Erythroblast (primary cell): ENCODE data around the gene C17orf50.
A peak's percentile ranks its signal among the peaks of the same experiment; 100 is the strongest.

Source experiments
- DNase-seq, 2 experiments: peaks; one replicate each; lab custom pipeline; 2025; lab: John Stamatoyannopoulos, UW
- GATA1 ChIP-seq: IDR thresholded peaks from 2 replicates; pipeline ENCODE4 v1.6.1; 2011; ENCODE audit warnings: low read depth, mild to moderate bottlenecking, control low read depth, low read length, moderate library complexity
- POLR2A ChIP-seq: IDR thresholded peaks from 2 replicates; pipeline ENCODE4 v1.6.1; 2011; ENCODE audit warnings: mild to moderate bottlenecking, low read length

C17orf50 gene

GRCh38 chr17:35760587-35760986 is at the start of gene C17orf50:
C17orf50 (plus strand) TSS chr17:35760887; CDS start chr17:35760942, 55 bp downstream.
- TF ChIP-seq GATA1 = no peak
- TF ChIP-seq POLR2A = no peak
- no peak for DNase-seq

DNA sequence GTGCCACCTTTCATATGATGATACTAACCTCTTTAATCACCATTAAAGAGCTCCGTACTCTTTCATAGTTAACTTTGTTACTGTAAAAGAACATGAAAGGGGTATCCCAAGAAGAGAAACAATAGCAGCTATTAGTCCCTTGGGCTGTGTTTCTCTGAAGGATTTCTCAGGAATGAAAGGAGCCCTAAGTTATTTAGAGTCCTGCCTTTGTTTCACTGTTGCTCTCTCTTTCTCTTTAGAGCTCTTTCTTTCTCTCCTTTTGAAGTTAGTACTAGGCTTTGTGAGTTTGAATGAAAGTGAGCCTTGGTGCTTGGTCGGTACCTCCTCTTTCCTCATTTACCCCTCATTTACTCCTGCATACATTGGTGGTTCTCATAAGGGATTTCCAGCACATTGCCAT is 49.7 kb upstream of the C17orf50 start:
- no peak for DNase-seq
- TF ChIP-seq POLR2A (no peak), GATA1 (no peak)

DNA sequence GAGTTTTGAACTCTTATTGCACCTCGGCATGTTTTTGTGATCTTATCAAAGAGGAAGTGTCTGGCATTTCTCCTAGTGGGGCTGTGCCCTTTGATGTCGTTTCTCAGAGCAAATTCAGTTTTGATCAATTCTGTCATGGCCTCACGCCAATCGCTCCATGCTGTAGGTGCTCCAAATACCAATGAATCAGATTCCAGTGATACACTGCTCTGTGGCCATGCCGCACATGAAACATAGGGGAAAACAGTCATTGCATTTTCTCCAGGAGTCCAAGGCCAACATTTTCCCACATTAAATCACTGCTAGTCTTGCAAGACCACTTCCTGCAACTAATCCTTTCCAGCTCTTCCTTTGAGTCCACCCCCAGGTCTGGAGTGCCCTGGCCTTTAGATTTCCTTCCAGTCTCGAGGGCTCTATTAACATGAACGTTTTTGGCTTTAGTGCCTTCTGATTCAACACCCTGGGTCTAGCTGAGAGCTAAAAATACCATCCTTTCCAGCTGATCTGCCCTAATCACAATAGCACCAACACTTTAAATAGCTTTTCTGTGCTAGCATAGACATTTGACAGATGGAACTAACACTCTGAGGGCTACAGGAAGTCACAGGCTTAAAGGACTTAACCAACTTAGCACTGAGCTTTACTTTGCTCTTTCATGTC is 47.5 kb upstream of the C17orf50 start:
- no peak for TF ChIP-seq POLR2A
- TF ChIP-seq GATA1 = no peak
- no peak for DNase-seq

GRCh38 chr17:35714988-35715387 is 45.7 kb upstream of the C17orf50 start:
- DNase-seq = no peak
- TF ChIP-seq GATA1 (no peak), POLR2A (no peak)

DNA sequence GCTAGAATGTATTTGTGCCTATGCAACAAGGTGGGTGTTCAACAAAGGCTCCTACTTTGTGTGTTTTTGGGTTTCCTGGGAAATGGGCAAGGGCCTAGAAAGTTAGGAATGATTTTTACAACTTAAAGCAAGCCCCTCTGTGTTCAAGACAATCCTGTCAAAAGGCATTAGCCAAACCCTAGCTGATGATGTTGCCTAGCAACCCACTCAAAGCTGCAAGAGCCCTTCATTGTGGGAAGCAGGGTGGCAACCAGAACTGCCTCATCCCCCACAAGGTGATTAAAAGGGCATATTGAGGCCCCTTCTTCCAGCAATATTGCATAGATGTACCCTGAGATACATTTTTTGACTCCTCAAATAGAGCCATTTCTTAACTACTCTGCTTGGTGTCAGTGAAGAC is 45.3 kb upstream of the C17orf50 start:
- no peak for DNase-seq
- TF ChIP-seq POLR2A = no peak
- TF ChIP-seq GATA1 = no peak

- TF ChIP-seq POLR2A (no peak), GATA1 (no peak)
- DNase-seq = no peak
Measured at GRCh38 chr17:35716173-35716572, 44.5 kb upstream of the C17orf50 start.

- TF ChIP-seq POLR2A (no peak), GATA1 (no peak)
- DNase-seq = no peak
Measured at GRCh38 chr17:35716897-35717465, 43.7 kb upstream of the C17orf50 start.

DNA sequence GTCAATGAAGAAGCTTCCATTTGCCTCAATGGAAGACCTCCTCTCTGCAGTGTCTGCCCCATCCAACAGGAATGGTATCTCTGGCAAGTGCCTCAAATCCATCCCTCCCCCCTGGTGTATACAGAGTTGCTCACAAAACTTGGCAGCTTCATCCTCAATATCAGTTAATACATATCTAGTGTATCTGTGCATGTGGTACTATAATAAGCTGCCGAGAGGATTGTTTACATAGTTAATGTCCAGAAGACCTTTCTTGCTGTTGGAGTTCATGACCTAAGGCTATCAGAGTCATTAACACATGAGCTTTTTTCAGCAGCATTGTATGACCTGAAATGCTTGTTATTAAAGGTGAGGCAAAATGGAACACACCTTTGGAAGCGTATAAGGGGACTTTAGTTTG is 43.2 kb upstream of the C17orf50 start:
- DNase-seq = no peak
- TF ChIP-seq POLR2A = no peak
- TF ChIP-seq GATA1 = no peak

GRCh38 chr17:35723735-35724134 is 37.0 kb upstream of the C17orf50 start:
- TF ChIP-seq GATA1 (no peak), POLR2A (no peak)
- no peak for DNase-seq

DNA sequence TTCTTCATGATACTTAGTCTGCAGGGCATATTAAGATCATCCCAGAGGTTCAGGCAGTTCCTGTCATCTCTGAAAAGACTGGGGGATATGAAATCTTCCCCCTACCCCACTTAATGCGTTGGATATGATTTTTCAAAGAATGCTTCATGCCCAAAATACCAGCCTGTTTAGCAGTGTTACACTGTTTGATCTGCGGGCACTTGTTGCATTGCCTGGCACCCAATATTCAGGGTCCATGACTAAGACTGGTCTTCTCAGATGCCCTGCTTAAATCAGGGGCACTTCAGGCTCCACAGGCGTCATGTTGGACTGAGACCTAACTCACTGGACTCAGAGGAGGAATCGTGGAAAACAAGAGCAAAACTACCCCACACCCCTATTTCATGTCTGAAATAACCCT is 35.6 kb upstream of the C17orf50 start:
- no peak for TF ChIP-seq GATA1
- no peak for TF ChIP-seq POLR2A
- no peak for DNase-seq

GRCh38 chr17:35725802-35726126 is 34.9 kb upstream of the C17orf50 start:
- TF ChIP-seq GATA1 (no peak), POLR2A (no peak)
- no peak for DNase-seq

GRCh38 chr17:35726127-35726952 is 34.3 kb upstream of the C17orf50 start:
- peak; percentile 22 to 45 for DNase-seq
- no peak for TF ChIP-seq POLR2A
- TF ChIP-seq GATA1 = no peak

DNA sequence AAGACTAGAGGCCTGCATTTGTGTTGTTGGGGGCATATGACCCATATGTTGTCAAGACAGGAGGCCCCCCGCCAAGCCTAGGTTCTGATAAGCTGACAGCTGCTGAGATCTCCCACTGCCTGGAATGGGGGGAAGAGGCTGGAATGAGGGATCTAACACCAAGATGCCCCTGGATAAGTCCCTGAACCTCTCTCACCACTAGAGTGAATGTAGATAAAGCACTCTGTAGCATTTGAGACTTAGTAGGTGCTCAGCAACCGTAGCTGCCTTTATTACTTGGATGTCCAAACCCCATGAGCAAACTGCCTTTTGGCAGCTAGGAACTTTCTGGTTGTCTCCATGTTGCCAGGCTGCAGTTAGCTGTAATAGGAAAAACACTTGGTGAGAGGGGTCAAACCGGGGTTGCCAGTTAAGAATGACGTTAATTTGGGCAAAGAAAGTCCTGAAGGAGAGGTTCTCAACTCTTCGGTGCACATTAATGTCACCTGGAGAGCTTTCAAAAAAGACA is 33.7 kb upstream of the C17orf50 start:
- TF ChIP-seq GATA1 (no peak), POLR2A (no peak)
- DNase-seq = no peak

GRCh38 chr17:35727635-35728034 is 33.1 kb upstream of the C17orf50 start:
- TF ChIP-seq POLR2A = no peak
- no peak for TF ChIP-seq GATA1
- no peak for DNase-seq
